Esophagus muscularis mucosa (tissue), 3 donors: Measurements from ENCODE around the gene DNM3.

Experiments used
- CTCF ChIP-seq, 3 experiments: fragments of 200-600 bp in 2 of 3; fragments of 450-650 bp in 1 of 3; sonication (generic) in 2 of 3; IDR thresholded peaks; one replicate each; pipeline ENCODE4 v1.5.1; 2017 to 2019; ENCODE audit warnings: antibody characterized with exemption in 3 of 3, mild to moderate bottlenecking in 2 of 3, moderate library complexity in 1 of 3
- POLR2AphosphoS5 ChIP-seq, 2 donors: sonication (generic); formaldehyde crosslinking; IDR thresholded peaks; one replicate each; pipeline ENCODE4 v1.6.1; 2017; ENCODE audit warnings: antibody characterized with exemption in 2 of 2

GRCh38 chr1:172402878-172403569 lies 561.7 kb downstream of the DNM3 start:
- TF ChIP-seq CTCF (IDR thresholded peaks at IDR 0.05) (no peak), POLR2AphosphoS5 (IDR thresholded peaks at IDR 0.05) (no peak)
